ENCODE measurements around the gene HLA-DQB2. TPM values are rescaled to one million over a fixed set of nuclear protein-coding genes. Genes with fewer than 3 reads are reported as not detected.

Gene HLA-DQB2
- total and polyA plus RNA-seq, 8 donors, result 1.1 to 4.9 (median 1.6) TPM; not detected in 5

DNA sequence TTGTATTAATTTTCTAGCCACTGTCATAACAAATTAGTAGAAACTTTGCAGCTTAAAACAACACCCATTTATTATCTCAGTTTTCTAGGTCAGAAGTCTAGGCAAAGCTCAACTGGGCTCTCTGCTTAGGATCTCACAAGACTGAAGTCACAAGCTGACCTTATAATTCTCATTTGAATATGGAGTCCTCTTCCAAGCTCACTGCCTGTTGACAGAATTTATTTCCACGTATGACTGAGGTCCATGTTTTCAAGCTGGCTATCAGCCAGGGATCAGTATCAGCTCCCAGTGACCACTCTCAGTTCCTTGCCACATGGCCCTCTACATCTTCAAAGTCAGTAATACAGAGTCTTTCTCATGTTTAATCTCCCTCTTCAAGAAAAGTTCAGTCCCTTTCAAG lies 11.7 kb upstream of the HLA-DQB2 start:
- Histone ChIP-seq H3K9me3 (no peaks in the 10 kb centered on the region), H3K27me3 (peaks cover 0 to 13% (median 0%) of the 10 kb centered on the region in 3 donors), H3K4me3 (no peak overlapping the region), H3K27ac (no peak overlapping the region), H3K4me1 (no peaks in the 10 kb centered on the region), H3K36me3 (no peaks in the 10 kb centered on the region)
- DNase-seq, result no peak
- WGBS, 5 donors, result 3 to 24% (median 10%) methylated on average over 1 of the region's 1 CpG
- TF ChIP-seq, protein P1, sequence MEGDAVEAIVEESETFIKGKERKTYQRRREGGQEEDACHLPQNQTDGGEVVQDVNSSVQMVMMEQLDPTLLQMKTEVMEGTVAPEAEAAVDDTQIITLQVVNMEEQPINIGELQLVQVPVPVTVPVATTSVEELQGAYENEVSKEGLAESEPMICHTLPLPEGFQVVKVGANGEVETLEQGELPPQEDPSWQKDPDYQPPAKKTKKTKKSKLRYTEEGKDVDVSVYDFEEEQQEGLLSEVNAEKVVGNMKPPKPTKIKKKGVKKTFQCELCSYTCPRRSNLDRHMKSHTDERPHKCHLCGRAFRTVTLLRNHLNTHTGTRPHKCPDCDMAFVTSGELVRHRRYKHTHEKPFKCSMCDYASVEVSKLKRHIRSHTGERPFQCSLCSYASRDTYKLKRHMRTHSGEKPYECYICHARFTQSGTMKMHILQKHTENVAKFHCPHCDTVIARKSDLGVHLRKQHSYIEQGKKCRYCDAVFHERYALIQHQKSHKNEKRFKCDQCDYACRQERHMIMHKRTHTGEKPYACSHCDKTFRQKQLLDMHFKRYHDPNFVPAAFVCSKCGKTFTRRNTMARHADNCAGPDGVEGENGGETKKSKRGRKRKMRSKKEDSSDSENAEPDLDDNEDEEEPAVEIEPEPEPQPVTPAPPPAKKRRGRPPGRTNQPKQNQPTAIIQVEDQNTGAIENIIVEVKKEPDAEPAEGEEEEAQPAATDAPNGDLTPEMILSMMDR (IDR thresholded peaks at IDR 0.05), result no peak
- no peak for TF ChIP-seq POLR2AphosphoS5 (IDR thresholded peaks at IDR 0.05)
- TF ChIP-seq POLR2A (IDR thresholded peaks at IDR 0.05), result no peak
- no peak for TF ChIP-seq EP300 (IDR thresholded peaks at IDR 0.05)
- intact Hi-C loops (cut with DNase I; ENCODE audit: low total_unique reads), result no loop called here

DNA sequence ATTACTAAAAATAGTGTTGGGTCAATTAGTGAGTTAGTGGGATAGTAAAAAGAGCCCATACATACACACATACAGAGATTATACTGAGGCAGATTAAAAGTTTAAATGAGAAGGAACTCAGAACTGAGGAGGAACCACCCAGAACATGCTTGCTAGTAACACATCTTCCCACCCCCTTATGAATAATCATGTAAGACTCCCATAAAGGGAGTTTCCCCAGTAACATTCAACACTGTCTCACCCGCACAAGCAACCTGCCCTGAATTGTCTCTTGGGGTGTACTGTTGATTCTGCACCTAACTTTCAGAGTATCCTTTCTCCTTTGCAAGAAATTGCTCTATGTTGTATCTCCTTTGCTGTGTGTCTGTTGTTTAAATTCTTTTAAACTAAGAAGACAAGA lies 11.1 kb upstream of the HLA-DQB2 start:
- 32 to 56% (median 49%) methylated on average over 1 of the region's 1 CpG for WGBS, 5 donors
- Histone ChIP-seq H3K4me3 (no peak overlapping the region), H3K9me3 (no peaks in the 10 kb centered on the region), H3K36me3 (no peaks in the 10 kb centered on the region), H3K27ac (no peak overlapping the region), H3K4me1 (no peaks in the 10 kb centered on the region), H3K27me3 (peaks cover 0 to 20% (median 3%) of the 10 kb centered on the region in 3 donors)
- no peak for TF ChIP-seq POLR2A (IDR thresholded peaks at IDR 0.05)
- TF ChIP-seq, protein P1 (IDR thresholded peaks at IDR 0.05), result no peak
- no peak for TF ChIP-seq EP300 (IDR thresholded peaks at IDR 0.05)
- TF ChIP-seq POLR2AphosphoS5 (IDR thresholded peaks at IDR 0.05), result no peak
- DNase-seq, result no peak
- intact Hi-C loops (cut with DNase I; ENCODE audit: low total_unique reads), result no loop called here

DNA sequence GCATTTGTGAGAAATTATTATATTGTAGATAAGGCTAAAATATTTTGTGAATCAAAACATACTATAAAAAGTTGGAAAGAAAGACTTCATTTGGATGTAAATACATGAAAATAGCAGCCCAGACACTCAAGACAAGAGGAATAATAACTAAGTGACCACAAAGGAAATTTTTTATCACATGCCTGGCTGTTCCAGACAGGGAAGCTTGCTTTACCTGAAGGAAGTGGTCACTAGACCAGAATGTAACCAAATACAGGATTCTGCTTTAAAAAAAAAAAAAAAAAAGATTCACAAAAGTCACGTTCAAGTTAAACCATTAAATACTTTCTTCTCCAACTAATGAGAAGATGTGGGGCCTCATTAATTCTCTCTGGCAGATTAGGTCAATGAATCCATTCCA lies 9.3 kb upstream of the HLA-DQB2 start:
- Histone ChIP-seq H3K36me3 (no peaks in the 10 kb centered on the region), H3K4me1 (no peaks in the 10 kb centered on the region), H3K27me3 (peaks cover 0 to 35% (median 4%) of the 10 kb centered on the region in 3 donors), H3K27ac (no peak overlapping the region), H3K9me3 (no peaks in the 10 kb centered on the region), H3K4me3 (no peak overlapping the region)
- 6 to 28% (median 21%) methylated on average over 1 of the region's 1 CpG for WGBS, 5 donors
- intact Hi-C loops (cut with DNase I; ENCODE audit: low total_unique reads), result no loop called here
- DNase-seq, result no peak
- TF ChIP-seq, protein P1 (IDR thresholded peaks at IDR 0.05), result no peak

DNA sequence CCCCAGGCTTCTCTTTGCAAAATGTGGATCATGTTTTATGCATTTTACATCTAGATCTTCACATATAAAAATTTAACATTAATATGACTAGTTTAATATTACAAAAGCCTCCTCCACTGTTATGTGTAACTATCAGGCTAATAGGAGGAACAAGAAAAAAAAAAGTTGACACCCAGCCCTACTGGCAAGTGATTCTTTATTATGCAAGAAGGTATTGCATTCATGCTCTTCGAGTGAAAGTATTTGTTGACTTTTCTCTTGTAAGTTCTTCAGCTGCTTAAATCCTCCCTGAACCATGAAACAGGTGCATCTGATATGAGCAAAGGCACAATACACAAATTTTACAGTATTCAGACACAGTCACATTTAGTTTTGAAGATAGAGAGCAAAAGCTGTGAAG lies 716 bp upstream of the HLA-DQB2 start:
- TF ChIP-seq, protein P1 (IDR thresholded peaks at IDR 0.05), result no peak
- no peak for TF ChIP-seq POLR2AphosphoS5 (IDR thresholded peaks at IDR 0.05)
- intact Hi-C loops (cut with DNase I; ENCODE audit: low total_unique reads), result no loop called here
- Histone ChIP-seq H3K36me3 (no peaks in the 10 kb centered on the region), H3K27me3 (peaks cover 0 to 54% (median 11%) of the 10 kb centered on the region in 3 donors), H3K4me3 (no peak overlapping the region), H3K9me3 (no peaks in the 10 kb centered on the region), H3K4me1 (no peaks in the 10 kb centered on the region), H3K27ac (no peak overlapping the region)
- no peak for DNase-seq
- 29 to 36% (median 30%) methylated on average over 1 of the region's 1 CpG for WGBS, 5 donors
